ENCODE measurements around the gene ZNF775.

- no peak for TF ChIP-seq GABPA (IDR thresholded peaks at IDR 0.05; ENCODE audit: low read depth)
- no peak for TF ChIP-seq CTCF (IDR thresholded peaks at IDR 0.05; ENCODE audit: insufficient read depth, low read length)
- TF ChIP-seq POLR2AphosphoS5 (IDR thresholded peaks at IDR 0.05; ENCODE audit: low read depth), result no peak
- TF ChIP-seq REST (IDR thresholded peaks at IDR 0.05; ENCODE audit: insufficient replicate concordance, low read depth), result no peak
Measured at GRCh38 chr7:150443793-150444540, 64.8 kb downstream of the ZNF775 start.

All from HL-60 (cell line).